Keratinocyte (primary cell): Measurements from ENCODE around the gene G2E3.
A peak's percentile ranks its signal among the peaks of the same experiment; 100 is the strongest.

Experiments used
- EZH2 ChIP-seq: IDR thresholded peaks from one replicate; pipeline ENCODE4 v1.6.1; 2012; ENCODE audit warnings: inconsistent platforms, mild to moderate bottlenecking, low read length, moderate library complexity
- TF ChIP-seq, protein P1 (sequence below), 3 experiments: IDR thresholded peaks in 1 of 3; conservative IDR thresholded peaks in 1 of 3; optimal IDR thresholded peaks in 1 of 3; 2 replicates in 2 of 3; 3 replicates in 1 of 3; pipeline versions ENCODE3 to v1.5.1; 2011; ENCODE audit warnings: low read length in 3 of 3, mild to moderate bottlenecking in 3 of 3, moderate library complexity in 2 of 3, control low read depth in 1 of 3, inconsistent platforms in 1 of 3; ENCODE audit not compliant: insufficient read depth in 2 of 3; ENCODE audit errors: extremely low read depth in 1 of 3

DNA sequence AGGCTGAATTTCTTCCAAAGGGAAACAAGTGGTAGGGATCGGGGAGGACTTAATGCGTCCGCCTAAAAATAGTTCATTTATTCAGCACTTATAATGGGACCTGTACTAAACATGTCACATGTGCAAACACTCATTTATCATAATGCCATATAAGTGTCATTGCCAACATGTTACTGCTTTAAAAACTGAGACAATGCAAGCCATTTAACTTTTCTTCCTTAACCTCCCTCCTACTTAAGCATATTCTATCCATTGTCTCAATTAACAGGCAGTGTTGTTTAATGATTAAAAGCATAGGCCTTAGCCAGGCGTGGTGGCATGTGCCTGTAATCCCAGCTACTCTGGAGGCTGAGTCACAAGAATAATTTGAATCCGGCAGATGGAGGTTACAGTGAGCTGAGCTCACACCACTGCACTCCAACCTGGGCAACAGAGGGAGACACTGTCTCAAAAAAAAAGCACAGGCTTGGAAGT lies 49.6 kb downstream of the G2E3 start:
- TF ChIP-seq, protein P1, sequence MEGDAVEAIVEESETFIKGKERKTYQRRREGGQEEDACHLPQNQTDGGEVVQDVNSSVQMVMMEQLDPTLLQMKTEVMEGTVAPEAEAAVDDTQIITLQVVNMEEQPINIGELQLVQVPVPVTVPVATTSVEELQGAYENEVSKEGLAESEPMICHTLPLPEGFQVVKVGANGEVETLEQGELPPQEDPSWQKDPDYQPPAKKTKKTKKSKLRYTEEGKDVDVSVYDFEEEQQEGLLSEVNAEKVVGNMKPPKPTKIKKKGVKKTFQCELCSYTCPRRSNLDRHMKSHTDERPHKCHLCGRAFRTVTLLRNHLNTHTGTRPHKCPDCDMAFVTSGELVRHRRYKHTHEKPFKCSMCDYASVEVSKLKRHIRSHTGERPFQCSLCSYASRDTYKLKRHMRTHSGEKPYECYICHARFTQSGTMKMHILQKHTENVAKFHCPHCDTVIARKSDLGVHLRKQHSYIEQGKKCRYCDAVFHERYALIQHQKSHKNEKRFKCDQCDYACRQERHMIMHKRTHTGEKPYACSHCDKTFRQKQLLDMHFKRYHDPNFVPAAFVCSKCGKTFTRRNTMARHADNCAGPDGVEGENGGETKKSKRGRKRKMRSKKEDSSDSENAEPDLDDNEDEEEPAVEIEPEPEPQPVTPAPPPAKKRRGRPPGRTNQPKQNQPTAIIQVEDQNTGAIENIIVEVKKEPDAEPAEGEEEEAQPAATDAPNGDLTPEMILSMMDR (optimal IDR thresholded peaks at IDR 0.05 in 1 of 3, IDR thresholded peaks at IDR 0.05 in 1 of 3, conservative IDR thresholded peaks at IDR 0.05 in 1 of 3; ENCODE audit: extremely low read depth in 1 of 3, insufficient read depth in 2 of 3, low read length in 3 of 3), result peak; percentile 13 to 33 (median 20)
- TF ChIP-seq EZH2, result no peak
